ENCODE data around the gene PLA2G15. TPM values are rescaled to one million over a fixed set of nuclear protein-coding genes. Genes with fewer than 3 reads are reported as not detected.
"Not testable (repeated sequence)": the region's sequence is repeated elsewhere in the genome, so short reads cannot be mapped to it uniquely, and the experiment has no call there.

PLA2G15 gene
- total and polyA plus RNA-seq, 11 donors = 25.8 to 68.0 (median 45.4) TPM

- H3K27ac ChIP-seq = peak overlapping the region in 11 of 12 donors; percentile 72 to 95 (median 85)
- intact Hi-C loops (cut with DNase I) = loop anchor here in 2 of 10 donors (1.0 to 2.0 kb wide), 2 partner anchors 21 kb away; partner anchors contain the start of gene SLC7A6 (in 2 of the 2)
- H3K4me1 ChIP-seq = peaks cover 26 to 100% (median 83%) of the 10 kb centered on the region in 12 donors
- TF ChIP-seq POLR2A (IDR thresholded peaks at IDR 0.05) = no peak
- H3K27me3 ChIP-seq = no peaks in the 10 kb centered on the region
- H3K36me3 ChIP-seq = peaks cover 0 to 53% (median 31%) of the 10 kb centered on the region in 9 donors
- no peaks in the 10 kb centered on the region for H3K9me3 ChIP-seq
- WGBS, 4 donors = 89 to 97% (median 91%) methylated on average over 3 of the region's 3 CpGs
- ATAC-seq (no peak), DNase-seq (no peak)
- peak overlapping the region in 1 of 12 donors; percentile 19 for H3K4me3 ChIP-seq
These were observed 40.5 kb downstream of the PLA2G15 start for GRCh38 chr16:68285683-68286082.

GRCh38 chr16:68286153-68287074, 41.2 kb downstream of the PLA2G15 start:
- Histone ChIP-seq H3K9me3 (no peaks in the 10 kb centered on the region), H3K36me3 (peaks cover 0 to 59% (median 37%) of the 10 kb centered on the region in 9 donors), H3K4me3 (peak overlapping the region in 1 of 12 donors; percentile 19), H3K4me1 (peaks cover 26 to 100% (median 83%) of the 10 kb centered on the region in 12 donors), H3K27me3 (no peaks in the 10 kb centered on the region), H3K27ac (peak overlapping the region; percentile 1 to 95 (median 84))
- TF ChIP-seq CTCF (IDR thresholded peaks at IDR 0.05) (no peak), POLR2A (IDR thresholded peaks at IDR 0.05) (no peak)
- DNase-seq (no peak), ATAC-seq (peak in 2 of 4 donors; percentile 4 to 49)
- intact Hi-C loops (cut with DNase I) = no loop called here
- WGBS, 4 donors = 64 to 79% (median 71%) methylated on average over 12 of the region's 12 CpGs

GRCh38 chr16:68287276-68288251, 42.4 kb downstream of the PLA2G15 start:
- Histone ChIP-seq H3K4me3 (no peak overlapping the region), H3K4me1 (peaks cover 26 to 97% (median 80%) of the 10 kb centered on the region in 12 donors), H3K27me3 (no peaks in the 10 kb centered on the region), H3K9me3 (no peaks in the 10 kb centered on the region), H3K27ac (peak overlapping the region; percentile 51 to 95 (median 79)), H3K36me3 (peaks cover 0 to 58% (median 37%) of the 10 kb centered on the region in 9 donors)
- intact Hi-C loops (cut with DNase I) = no loop called here
- WGBS, 4 donors = 73 to 85% (median 76%) methylated on average over 11 of the region's 11 CpGs
- DNase-seq (peak; percentile 70 to 90 (median 85)), ATAC-seq (peak; percentile 4 to 84 (median 76))
- TF ChIP-seq CTCF (IDR thresholded peaks at IDR 0.05) = peak in 4 of 12 donors; percentile 6 to 21 (median 13)
- TF ChIP-seq POLR2A (IDR thresholded peaks at IDR 0.05) = no peak

DNA sequence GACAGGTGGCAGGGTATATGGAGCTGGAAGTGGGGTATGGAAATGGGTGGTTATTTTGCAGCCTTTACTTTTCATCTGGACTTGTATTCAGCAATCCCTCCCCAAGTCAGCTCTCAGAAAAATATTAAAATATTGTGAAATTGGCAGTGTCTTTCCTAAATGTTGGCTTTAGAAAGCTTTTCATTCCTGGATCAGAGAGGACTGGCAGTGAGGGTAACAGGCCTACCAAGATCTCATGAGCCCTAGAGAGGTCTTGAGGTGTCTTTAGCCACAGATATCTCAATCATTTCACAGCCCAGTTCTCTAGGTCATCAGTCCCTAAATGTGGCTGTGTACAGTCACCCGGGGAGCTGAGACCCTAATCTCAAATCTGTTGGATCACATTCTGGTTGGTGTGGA, 43.1 kb downstream of the PLA2G15 start:
- peaks cover 0 to 62% (median 37%) of the 10 kb centered on the region in 9 donors for H3K36me3 ChIP-seq

DNA sequence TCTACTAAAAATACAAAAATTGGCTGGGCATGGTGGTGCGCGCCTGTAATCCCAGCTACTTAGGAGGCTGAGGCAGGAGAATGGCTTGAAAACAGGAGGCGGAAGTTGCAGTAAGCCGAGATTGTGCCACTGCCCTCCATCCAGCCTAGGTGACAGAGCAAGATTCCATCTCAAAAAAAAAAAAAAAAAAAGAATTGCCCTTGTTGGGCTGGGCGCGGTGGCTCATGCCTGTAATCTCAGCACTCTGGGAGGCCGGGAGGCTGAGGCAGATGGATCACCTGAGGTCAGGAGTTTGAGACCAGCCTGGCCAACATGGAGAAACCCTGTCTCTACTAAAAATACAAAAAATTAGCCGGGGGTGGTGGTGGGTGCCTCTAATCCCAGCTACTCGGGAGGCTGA, 43.6 kb downstream of the PLA2G15 start:
- Histone ChIP-seq H3K27ac (peak overlapping the region in 11 of 12 donors; percentile 68 to 95 (median 81)), H3K36me3 (peaks cover 0 to 68% (median 42%) of the 10 kb centered on the region in 9 donors), H3K4me1 (peaks cover 26 to 84% (median 67%) of the 10 kb centered on the region in 12 donors)
- 84 to 91% (median 88%) methylated on average over 9 of the region's 9 CpGs for WGBS, 4 donors
- H3K9me3 ChIP-seq; H3K27me3 ChIP-seq; ATAC-seq; intact Hi-C loops (cut with DNase I); DNase-seq; H3K4me3 ChIP-seq: not testable (repeated sequence)

More for the DNA sequence above, 43.1 kb downstream of the PLA2G15 start:
- Histone ChIP-seq H3K4me1 (peaks cover 26 to 90% (median 73%) of the 10 kb centered on the region in 12 donors), H3K27ac (peak overlapping the region in 11 of 12 donors; percentile 68 to 95 (median 81)), H3K27me3 (no peaks in the 10 kb centered on the region), H3K9me3 (no peaks in the 10 kb centered on the region), H3K4me3 (no peak overlapping the region)
- ATAC-seq (no peak), DNase-seq (no peak)
- intact Hi-C loops (cut with DNase I) = no loop called here
- WGBS, 4 donors = 73 to 95% (median 88%) methylated on average over 1 of the region's 1 CpG
- no peak for TF ChIP-seq POLR2A (IDR thresholded peaks at IDR 0.05)
- TF ChIP-seq CTCF (IDR thresholded peaks at IDR 0.05) = no peak
